Activated CD4-positive, alpha-beta T cell treated with anti-CD3 and anti-CD28 coated beads, Interleukin-2, amount 10 ng/mL, durations not matched to agents 7 days and 5 days (primary cell): ENCODE results near the gene TBCE. TPM values are rescaled to one million over a fixed set of nuclear protein-coding genes. Genes with fewer than 3 reads are reported as not detected.

Source experiments
- CTCF ChIA-PET: fragments of 350-600 bp; sonication (Branson Sonifier 250); formaldehyde crosslinking; loops from one replicate; lab custom pipeline; 2021; ENCODE audit warnings: antibody characterized with exemption; lab: Charles Lee
- POLR2A ChIA-PET: fragments of 350-600 bp; sonication (Branson Sonifier 250); formaldehyde crosslinking; loops from one replicate; lab custom pipeline; 2021; ENCODE audit warnings: antibody characterized with exemption; lab: Charles Lee
- DNase-seq: peaks from one replicate; pipeline ENCODE4 v3.0.0-alpha.2; 2020
- H3K27ac Mint-ChIP-seq: one replicate; pipeline ENCODE4 v1.8.0; 2021; ENCODE audit warnings: mild to moderate bottlenecking, moderate library complexity, mixed read lengths
- H3K27me3 Mint-ChIP-seq: one replicate; pipeline ENCODE4 v1.8.0; 2021; ENCODE audit warnings: mixed read lengths
- H3K36me3 Mint-ChIP-seq: one replicate; pipeline ENCODE4 v1.8.0; 2021; ENCODE audit warnings: low read depth, mixed read lengths
- H3K4me1 Mint-ChIP-seq: one replicate; pipeline ENCODE4 v1.8.0; 2021; ENCODE audit warnings: mixed read lengths
- H3K4me3 Mint-ChIP-seq: one replicate; pipeline ENCODE4 v1.8.0; 2021; ENCODE audit warnings: mild to moderate bottlenecking, moderate library complexity, mixed read lengths
- H3K9me3 Mint-ChIP-seq: one replicate; pipeline ENCODE4 v1.8.0; 2021; ENCODE audit warnings: mixed read lengths
- total RNA-seq, 2 experiments: library from RNA; stranded (reverse); gene quantifications; one replicate each; pipeline ENCODE4 v1.2.3, GENCODE V29; 2021

Gene TBCE
- total RNA-seq, 2 experiments from 2014 or later = 25.1 to 26.8 TPM

- H3K9me3 Mint-ChIP-seq = no peaks in the 10 kb centered on the region
Measured at GRCh38 chr1:235417086-235417697, 50.0 kb downstream of the TBCE start.

DNA sequence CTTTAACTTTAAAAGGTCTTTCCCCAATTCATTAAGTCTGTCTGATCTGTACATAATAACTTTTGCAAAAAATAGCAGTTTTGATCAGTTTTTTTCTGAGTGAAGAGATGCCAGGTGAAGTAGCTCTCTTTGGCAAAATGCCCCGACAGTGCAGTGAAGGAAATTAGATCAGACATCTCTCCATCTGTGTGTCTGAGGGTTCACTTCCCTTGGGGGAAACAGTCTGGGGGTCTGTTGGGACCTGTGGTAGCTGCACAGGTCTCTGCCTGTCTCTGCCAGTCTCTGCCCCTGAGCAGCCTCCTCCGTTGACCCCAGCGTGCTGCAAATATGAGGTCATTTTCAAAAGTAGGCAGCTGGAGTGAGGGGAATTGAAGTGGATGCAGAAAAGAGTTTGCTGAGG, 54.5 kb downstream of the TBCE start:
- ChIA-PET POLR2A (interaction anchor here (0.6 kb wide), 1 partner anchor 371 kb away, joined by 3 read pairs; no protein-coding TSS in a partner anchor), CTCF (interaction anchor here (0.6 to 1.1 kb wide), 3 partner anchors 16 to 31 kb away, joined by 3 read pairs; no protein-coding TSS in a partner anchor)
- no peaks in the 10 kb centered on the region for H3K27me3 Mint-ChIP-seq
- no peak overlapping the region for H3K4me3 Mint-ChIP-seq
- H3K27ac Mint-ChIP-seq = no peak overlapping the region
- DNase-seq = no peak
- peaks cover 3% of the 10 kb centered on the region for H3K36me3 Mint-ChIP-seq
- no peaks in the 10 kb centered on the region for H3K9me3 Mint-ChIP-seq
- H3K4me1 Mint-ChIP-seq = peaks cover 20% of the 10 kb centered on the region

More at GRCh38 chr1:235417086-235417697, 50.0 kb downstream of the TBCE start:
- ChIA-PET CTCF (interaction anchor here (0.6 to 2.1 kb wide), 12 partner anchors 11 to 327 kb away, joined by 3 to 7 read pairs (median 4); no protein-coding TSS in a partner anchor), POLR2A (no interaction called here)
- no peaks in the 10 kb centered on the region for H3K27me3 Mint-ChIP-seq
- H3K4me3 Mint-ChIP-seq = no peak overlapping the region
- H3K36me3 Mint-ChIP-seq = peaks cover 4% of the 10 kb centered on the region
- H3K27ac Mint-ChIP-seq = no peak overlapping the region
- H3K4me1 Mint-ChIP-seq = peaks cover 8% of the 10 kb centered on the region
- DNase-seq = peak; percentile 69

DNA sequence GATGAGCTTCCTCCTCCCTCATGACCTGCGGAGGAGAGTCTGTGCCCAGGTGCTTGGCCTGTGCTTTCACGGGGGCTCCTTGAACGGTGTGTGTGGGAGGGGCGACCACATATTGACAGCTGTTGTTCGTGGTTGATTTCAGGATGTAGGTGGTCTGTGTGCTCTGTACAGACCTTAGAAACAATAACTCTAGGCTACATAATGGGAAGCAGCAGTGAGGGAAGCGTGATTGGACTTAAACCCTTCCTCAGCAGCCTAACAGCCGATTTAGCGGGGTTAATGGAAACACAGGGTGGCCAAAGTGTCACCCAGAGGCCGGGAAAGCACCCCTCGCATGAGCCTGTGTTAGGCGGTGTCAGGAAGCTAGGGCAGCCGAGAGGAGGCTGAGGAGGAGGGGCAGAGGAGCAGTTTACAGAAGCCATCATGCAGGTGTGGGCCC, 56.0 kb downstream of the TBCE start:
- peaks cover 20% of the 10 kb centered on the region for H3K4me1 Mint-ChIP-seq
- ChIA-PET CTCF (interaction anchor here (0.9 to 2.0 kb wide), 2 partner anchors 8 to 348 kb away, joined by 3 to 5 read pairs; no protein-coding TSS in a partner anchor), POLR2A (interaction anchor here (0.9 kb wide), 1 partner anchor 15 kb away, joined by 3 read pairs; no protein-coding TSS in a partner anchor)
- H3K36me3 Mint-ChIP-seq = peaks cover 4% of the 10 kb centered on the region
- H3K4me3 Mint-ChIP-seq = no peak overlapping the region
- peak; percentile 24 for DNase-seq
- H3K9me3 Mint-ChIP-seq = no peaks in the 10 kb centered on the region
- H3K27ac Mint-ChIP-seq = peak overlapping the region; percentile 52
- no peaks in the 10 kb centered on the region for H3K27me3 Mint-ChIP-seq

GRCh38 chr1:235424092-235424491, 56.9 kb downstream of the TBCE start:
- Mint-ChIP-seq H3K4me1 (peaks cover 20% of the 10 kb centered on the region), H3K27me3 (no peaks in the 10 kb centered on the region)
- CTCF ChIA-PET = interaction anchor here (0.6 to 2.0 kb wide), 3 partner anchors 9 to 134 kb away, joined by 3 to 5 read pairs (median 3); no protein-coding TSS in a partner anchor

DNA sequence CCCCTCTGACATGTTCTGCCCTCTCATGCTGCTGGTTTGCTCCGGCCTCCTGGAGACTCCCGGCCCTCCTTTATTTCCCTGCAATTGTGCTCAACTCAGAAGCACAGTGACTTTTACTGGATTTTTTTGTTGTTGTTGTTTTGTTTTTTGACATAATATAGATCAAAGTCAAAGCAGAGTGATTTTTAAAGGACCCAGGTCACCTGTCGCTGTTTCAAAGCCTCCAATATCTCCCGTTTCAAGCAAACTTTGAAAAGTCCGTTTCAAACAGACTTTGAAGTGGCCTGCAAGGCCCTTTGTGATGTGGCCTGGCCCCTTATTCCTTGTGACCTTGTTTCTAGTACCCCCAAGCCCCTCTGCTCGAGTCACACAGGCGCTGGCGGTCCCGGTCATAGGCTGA, 58.1 kb downstream of the TBCE start:
- H3K27me3 Mint-ChIP-seq = no peaks in the 10 kb centered on the region
- H3K4me1 Mint-ChIP-seq = peaks cover 20% of the 10 kb centered on the region
- H3K27ac Mint-ChIP-seq = peak overlapping the region; percentile 21
- H3K9me3 Mint-ChIP-seq = no peaks in the 10 kb centered on the region
- DNase-seq = no peak
- CTCF ChIA-PET = interaction anchor here (1.5 kb wide), 1 partner anchor 18 kb away, joined by 3 read pairs; no protein-coding TSS in a partner anchor
- POLR2A ChIA-PET = no interaction called here
- H3K4me3 Mint-ChIP-seq = no peak overlapping the region
- H3K36me3 Mint-ChIP-seq = peaks cover 5% of the 10 kb centered on the region

More at GRCh38 chr1:235424092-235424491, 56.9 kb downstream of the TBCE start:
- Mint-ChIP-seq H3K36me3 (peaks cover 5% of the 10 kb centered on the region), H3K27ac (peak overlapping the region; percentile 57), H3K4me3 (no peak overlapping the region), H3K9me3 (no peaks in the 10 kb centered on the region)
- DNase-seq = no peak
- POLR2A ChIA-PET = no interaction called here

GRCh38 chr1:235426143-235426542, 58.9 kb downstream of the TBCE start:
- H3K4me1 Mint-ChIP-seq = peaks cover 20% of the 10 kb centered on the region
- CTCF ChIA-PET = interaction anchor here (1.5 kb wide), 1 partner anchor 17 kb away, joined by 3 read pairs; no protein-coding TSS in a partner anchor
- H3K4me3 Mint-ChIP-seq = no peak overlapping the region
- POLR2A ChIA-PET = no interaction called here
- H3K27ac Mint-ChIP-seq = no peak overlapping the region
- no peaks in the 10 kb centered on the region for H3K27me3 Mint-ChIP-seq
- peaks cover 5% of the 10 kb centered on the region for H3K36me3 Mint-ChIP-seq
- no peak for DNase-seq
- no peaks in the 10 kb centered on the region for H3K9me3 Mint-ChIP-seq

- H3K4me1 Mint-ChIP-seq = peaks cover 19% of the 10 kb centered on the region
- ChIA-PET CTCF (interaction anchor here (2.1 kb wide), 1 partner anchor 11 kb away, joined by 7 read pairs; no protein-coding TSS in a partner anchor), POLR2A (no interaction called here)
- H3K27ac Mint-ChIP-seq = no peak overlapping the region
- no peak overlapping the region for H3K4me3 Mint-ChIP-seq
- peaks cover 5% of the 10 kb centered on the region for H3K36me3 Mint-ChIP-seq
- no peaks in the 10 kb centered on the region for H3K9me3 Mint-ChIP-seq
- H3K27me3 Mint-ChIP-seq = no peaks in the 10 kb centered on the region
- no peak for DNase-seq
Measured at GRCh38 chr1:235426680-235427079, 59.5 kb downstream of the TBCE start.

- ChIA-PET POLR2A (no interaction called here), CTCF (interaction anchor here (0.6 to 2.1 kb wide), 2 partner anchors 11 to 268 kb away, joined by 3 to 7 read pairs; no protein-coding TSS in a partner anchor)
- no peaks in the 10 kb centered on the region for H3K27me3 Mint-ChIP-seq
- H3K36me3 Mint-ChIP-seq = peaks cover 5% of the 10 kb centered on the region
- H3K4me1 Mint-ChIP-seq = peaks cover 16% of the 10 kb centered on the region
- DNase-seq = no peak
- no peaks in the 10 kb centered on the region for H3K9me3 Mint-ChIP-seq
- H3K27ac Mint-ChIP-seq = no peak overlapping the region
- H3K4me3 Mint-ChIP-seq = no peak overlapping the region
Measured at GRCh38 chr1:235427447-235427846, 60.2 kb downstream of the TBCE start.

GRCh38 chr1:235429143-235429542, 61.9 kb downstream of the TBCE start:
- Mint-ChIP-seq H3K36me3 (peaks cover 4% of the 10 kb centered on the region), H3K4me1 (peaks cover under 1% of the 10 kb centered on the region), H3K27me3 (no peaks in the 10 kb centered on the region), H3K9me3 (no peaks in the 10 kb centered on the region), H3K27ac (no peak overlapping the region), H3K4me3 (no peak overlapping the region)
- no peak for DNase-seq
- ChIA-PET CTCF (no interaction called here), POLR2A (no interaction called here)

GRCh38 chr1:235430991-235431390, 63.8 kb downstream of the TBCE start:
- Mint-ChIP-seq H3K27ac (no peak overlapping the region), H3K9me3 (no peaks in the 10 kb centered on the region), H3K36me3 (peaks cover 4% of the 10 kb centered on the region), H3K4me3 (no peak overlapping the region), H3K27me3 (no peaks in the 10 kb centered on the region), H3K4me1 (no peaks in the 10 kb centered on the region)
- ChIA-PET CTCF (no interaction called here), POLR2A (no interaction called here)
- DNase-seq = no peak

DNA sequence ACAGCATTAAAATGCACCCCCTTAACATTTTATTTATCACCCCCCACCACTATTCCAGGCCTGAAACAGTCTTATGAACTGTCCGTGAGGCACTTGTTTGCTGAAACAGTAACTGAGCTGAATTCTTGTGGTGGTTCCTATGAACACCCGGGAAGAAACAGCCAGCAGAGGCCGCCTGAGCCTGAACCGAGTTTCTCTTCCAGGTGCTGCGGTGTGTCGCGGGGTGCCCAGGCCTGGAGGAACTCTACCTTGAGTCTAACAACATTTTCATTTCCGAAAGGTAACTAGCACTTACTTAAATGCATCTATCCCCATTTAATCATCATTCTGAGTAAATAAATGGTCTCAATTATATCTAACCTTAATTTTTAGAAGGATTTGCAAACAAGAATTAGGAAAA, 66.8 kb downstream of the TBCE start:
- POLR2A ChIA-PET = no interaction called here
- no peak for DNase-seq
- CTCF ChIA-PET = interaction anchor here (1.1 kb wide), 1 partner anchor 340 kb away, joined by 3 read pairs; no protein-coding TSS in a partner anchor
- Mint-ChIP-seq H3K27me3 (no peaks in the 10 kb centered on the region), H3K36me3 (peaks cover 14% of the 10 kb centered on the region), H3K27ac (no peak overlapping the region), H3K4me1 (no peaks in the 10 kb centered on the region), H3K9me3 (no peaks in the 10 kb centered on the region), H3K4me3 (no peak overlapping the region)

GRCh38 chr1:235441159-235441685, 74.0 kb downstream of the TBCE start:
- H3K27me3 Mint-ChIP-seq = no peaks in the 10 kb centered on the region

More at GRCh38 chr1:235441159-235441685, 74.0 kb downstream of the TBCE start:
- Mint-ChIP-seq H3K4me1 (no peaks in the 10 kb centered on the region), H3K36me3 (peaks cover 32% of the 10 kb centered on the region), H3K4me3 (no peak overlapping the region), H3K27ac (no peak overlapping the region), H3K9me3 (no peaks in the 10 kb centered on the region)
- DNase-seq = no peak
- POLR2A ChIA-PET = no interaction called here
- CTCF ChIA-PET = interaction anchor here (0.6 to 1.1 kb wide), 4 partner anchors 26 to 181 kb away, joined by 3 to 5 read pairs (median 4); no protein-coding TSS in a partner anchor
